Astrocyte (in vitro differentiated cells and primary cell): ENCODE measurements around the gene TMPRSS3.

Experiments used
- CTCF ChIP-seq: IDR thresholded peaks from 2 replicates; pipeline ENCODE4 v1.5.1; 2011; ENCODE audit warnings: low read depth, mild to moderate bottlenecking, inconsistent platforms, low read length, moderate library complexity; ENCODE audit not compliant: insufficient read depth
- EZH2 ChIP-seq: IDR thresholded peaks from 2 replicates; pipeline ENCODE4 v1.6.1; 2012; ENCODE audit warnings: mild to moderate bottlenecking, low read length, inconsistent platforms; ENCODE audit not compliant: insufficient read depth

DNA sequence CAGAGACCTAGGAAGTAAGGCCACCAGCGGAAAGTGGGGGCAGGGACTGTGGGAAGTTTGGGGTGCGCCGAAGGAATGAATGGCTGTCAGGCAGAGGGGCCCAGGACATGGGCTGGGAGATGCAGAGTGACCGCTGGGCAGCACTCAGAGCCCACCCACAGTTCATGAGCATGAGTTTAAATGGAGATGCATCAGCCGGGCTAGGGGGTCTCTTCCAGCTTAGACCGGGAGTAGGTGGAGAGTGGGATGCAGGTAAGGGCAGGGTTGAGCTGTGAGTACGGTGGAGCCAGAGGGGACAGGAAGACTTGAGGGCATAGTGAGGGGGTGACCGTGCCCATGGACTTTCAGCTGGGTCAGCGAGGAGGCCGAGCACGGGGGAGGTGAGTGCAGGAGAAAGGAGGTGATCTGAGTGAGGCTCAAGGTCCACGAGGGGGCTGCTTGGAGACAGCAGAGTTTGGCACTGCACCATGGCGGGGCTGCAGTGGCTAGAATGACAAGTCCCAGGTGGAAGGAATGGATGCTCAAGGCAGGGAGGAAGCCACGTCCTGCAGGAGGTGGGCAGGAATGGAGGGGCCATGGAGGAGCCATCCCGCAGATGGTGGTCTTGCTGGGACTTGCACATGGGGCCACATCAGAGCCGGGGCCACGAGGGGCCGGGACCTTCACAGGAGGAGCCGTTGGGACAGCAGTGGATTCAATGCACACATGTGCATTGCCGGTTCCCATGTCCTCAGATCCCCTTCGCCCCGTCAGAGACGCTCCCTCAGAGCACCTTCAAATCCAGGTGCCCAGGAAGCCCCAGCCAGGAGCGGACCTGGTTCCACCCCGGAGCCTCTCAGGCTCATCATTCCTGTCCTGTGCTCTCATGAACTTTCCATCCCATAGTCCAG, 42.7 kb upstream of the TMPRSS3 start:
- TF ChIP-seq CTCF (no peak), EZH2 (no peak)
